Endometrial microvascular endothelial cells (primary cell): ENCODE results near the gene ZNF836. TPM values are rescaled to one million over a fixed set of nuclear protein-coding genes. Genes with fewer than 3 reads are reported as not detected.
"Not testable (repeated sequence)": the region's sequence is repeated elsewhere in the genome, so short reads cannot be mapped to it uniquely, and the experiment has no call there.

ENCODE experiments used
- in situ Hi-C: cut with HindIII; loops from 2 replicates; pipeline ENCODE4 v1.10.0; 2017; ENCODE audit warnings: low sequenced_read_pairs, low pct_unique_long_range_greater_than_20kb; ENCODE audit errors: inconsistent ontology term
- total RNA-seq: library from RNA; depleted of rRNA; stranded (reverse); fragments of >200 nt; gene quantifications from one replicate; pipeline ENCODE4 v1.2.3, GENCODE V29; 2015; ENCODE audit errors: inconsistent ontology term

The ZNF836 gene
- total RNA-seq = 2.2 TPM

DNA sequence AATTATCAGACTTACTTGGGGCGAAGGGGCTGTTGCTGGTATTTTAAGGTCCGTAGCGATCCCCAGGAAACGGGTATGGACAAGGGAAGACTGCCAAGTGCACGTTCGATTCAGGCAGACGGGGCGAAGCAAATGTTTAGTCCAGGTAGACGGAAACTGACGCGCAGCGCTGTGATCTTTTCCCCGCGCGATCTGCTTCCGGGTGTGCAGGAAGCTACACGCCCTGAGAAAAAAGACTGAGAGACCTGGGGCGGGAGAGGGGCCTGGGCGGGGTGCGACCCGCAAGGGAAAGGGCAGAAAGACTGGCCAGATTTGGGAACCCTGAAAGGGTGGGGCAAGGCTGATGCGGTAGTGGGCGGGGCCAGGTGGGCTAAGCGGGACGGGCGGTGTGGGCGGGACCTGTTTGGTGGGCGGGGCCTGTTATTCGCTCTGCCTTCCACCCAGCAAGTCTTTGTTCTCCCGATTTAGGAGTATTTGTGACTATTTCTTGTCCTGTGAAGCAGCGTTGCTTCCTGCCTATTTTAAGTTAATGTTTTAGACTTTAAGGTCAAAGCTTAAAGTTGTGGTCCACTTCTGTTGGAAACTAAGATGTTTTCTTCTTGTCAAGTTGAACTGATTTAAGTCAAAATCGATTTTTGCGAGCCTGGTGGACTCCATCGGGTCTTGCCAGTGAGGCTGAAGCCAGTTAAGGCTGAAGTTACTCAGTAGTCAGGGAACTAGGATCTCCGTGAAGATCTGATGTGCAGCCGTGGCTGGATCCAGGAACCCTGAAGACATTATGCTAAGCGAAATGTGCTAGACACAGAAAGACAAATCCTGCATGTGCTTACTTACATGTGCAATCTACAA is at the start of gene ZNF836:
ZNF836 (minus strand) TSS at position 301 of the 849 bp plus-strand sequence. CDS start 3,549 bp downstream, outside the sequence.
- in situ Hi-C loops = no loop called here

DNA sequence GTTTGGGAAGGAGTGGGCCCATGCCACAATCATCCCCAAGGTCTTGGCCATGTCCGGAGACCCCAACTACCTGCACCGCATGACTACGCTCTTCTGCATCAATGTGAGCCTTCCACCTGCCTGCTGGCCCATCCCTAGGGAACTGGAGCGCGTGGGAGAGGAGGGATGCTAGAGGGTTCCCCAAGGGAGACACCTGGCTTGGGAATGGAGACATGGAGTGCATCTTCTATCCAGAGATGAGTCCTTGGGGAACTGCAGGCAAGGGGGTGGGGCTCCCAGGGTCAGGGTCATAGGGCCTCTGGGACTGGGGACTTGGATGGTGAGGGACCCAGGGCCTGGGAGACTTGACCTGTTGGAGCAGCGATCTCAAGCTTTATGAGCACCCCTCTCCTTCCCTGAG is 49.6 kb upstream of the ZNF836 start:
- in situ Hi-C loops = no loop called here

DNA sequence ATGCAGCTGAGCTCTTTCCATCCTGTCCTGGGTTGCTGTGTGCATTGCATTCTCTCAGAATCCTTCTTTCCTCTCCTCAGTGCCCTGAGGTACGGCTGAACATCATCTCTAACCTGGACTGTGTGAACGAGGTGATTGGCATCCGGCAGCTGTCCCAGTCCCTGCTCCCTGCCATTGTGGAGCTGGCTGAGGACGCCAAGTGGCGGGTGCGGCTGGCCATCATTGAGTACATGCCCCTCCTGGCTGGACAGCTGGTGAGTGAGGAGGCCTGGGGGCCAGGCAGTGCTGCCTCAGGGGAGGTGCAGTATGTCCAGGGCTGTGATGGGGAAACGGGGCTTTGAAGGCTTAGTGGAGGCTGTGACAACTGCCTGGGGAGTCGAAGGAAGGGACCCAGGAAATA is 48.2 kb upstream of the ZNF836 start:
- in situ Hi-C loops = no loop called here

DNA sequence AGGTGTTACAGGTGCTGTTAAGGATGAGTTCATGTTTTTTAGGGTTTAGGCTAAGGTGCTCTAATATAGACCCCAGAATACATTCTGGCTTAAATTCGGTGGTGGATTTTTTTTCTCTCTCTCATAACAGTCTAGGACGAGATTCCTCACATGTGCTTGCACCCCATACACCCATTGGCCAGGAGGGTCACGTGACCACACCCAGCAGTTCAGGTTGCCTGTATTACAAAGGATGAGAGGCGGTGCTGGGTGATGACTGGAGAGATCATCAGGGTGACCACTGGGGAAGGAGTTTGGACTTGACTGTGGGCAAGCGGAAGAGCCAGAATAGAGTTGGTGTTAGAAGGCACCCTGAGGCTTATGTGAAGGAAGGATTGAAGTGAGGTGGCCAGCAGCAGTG is 46.2 kb upstream of the ZNF836 start:
- in situ Hi-C loops = no loop called here

DNA sequence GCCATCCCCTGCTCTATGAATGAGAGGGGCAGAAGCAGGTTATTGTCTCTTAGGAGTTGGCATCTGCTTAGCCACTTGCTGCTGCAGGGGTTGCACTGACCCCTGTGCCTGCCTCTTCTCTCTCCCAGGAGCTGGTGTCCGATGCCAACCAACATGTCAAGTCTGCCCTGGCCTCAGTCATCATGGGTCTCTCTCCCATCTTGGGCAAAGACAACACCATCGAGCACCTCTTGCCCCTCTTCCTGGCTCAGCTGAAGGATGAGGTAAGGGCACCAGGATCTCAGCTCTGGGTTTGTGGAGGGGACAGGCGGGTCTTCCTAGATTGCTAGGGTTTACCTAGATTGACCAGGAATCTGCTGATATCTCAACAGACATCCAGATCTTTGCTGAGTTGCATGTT is 45.0 kb upstream of the ZNF836 start:
- in situ Hi-C loops = no loop called here

DNA sequence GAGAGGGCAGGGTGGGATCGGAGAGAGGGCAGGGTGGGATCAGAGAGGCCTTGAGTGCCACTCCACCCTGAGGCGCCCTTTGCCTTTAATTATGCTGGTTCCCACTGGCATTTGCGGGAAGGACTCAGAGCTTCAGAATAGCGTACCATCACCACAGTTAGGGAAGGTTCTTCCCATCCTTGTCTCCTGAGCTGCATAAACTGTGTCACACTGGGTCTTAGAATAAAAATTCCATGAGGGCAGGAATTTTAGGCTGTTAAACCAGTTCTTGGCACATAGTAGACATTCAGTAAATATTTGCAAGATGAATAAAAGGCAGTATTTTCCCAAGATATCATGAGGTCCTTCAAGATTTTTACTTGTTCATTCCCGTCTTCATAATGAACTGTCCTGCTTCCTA is 42.8 kb upstream of the ZNF836 start:
- in situ Hi-C loops = no loop called here

DNA sequence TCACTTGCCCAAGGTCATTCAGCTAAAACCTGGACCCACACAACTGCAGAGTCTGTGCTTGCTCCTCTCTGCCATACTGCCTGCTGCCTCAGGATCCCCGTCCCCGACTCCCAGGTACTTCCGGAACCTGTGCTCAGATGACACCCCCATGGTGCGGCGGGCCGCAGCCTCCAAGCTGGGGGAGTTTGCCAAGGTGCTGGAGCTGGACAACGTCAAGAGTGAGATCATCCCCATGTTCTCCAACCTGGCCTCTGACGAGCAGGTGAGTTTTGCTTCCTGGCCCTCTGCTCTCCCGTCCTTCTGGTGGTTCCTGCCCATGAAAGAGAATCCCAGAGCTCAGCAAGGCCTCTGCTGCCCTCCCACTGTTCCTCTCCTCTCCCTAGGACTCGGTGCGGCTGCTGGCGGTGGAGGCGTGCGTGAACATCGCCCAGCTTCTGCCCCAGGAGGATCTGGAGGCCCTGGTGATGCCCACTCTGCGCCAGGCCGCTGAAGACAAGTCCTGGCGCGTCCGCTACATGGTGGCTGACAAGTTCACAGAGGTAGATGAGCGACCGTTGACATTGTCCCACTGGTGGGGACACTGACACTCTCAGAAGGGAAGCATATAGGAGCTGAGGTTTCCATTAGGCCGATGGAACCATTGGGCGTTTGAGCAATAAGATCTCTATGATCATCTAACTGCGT is 41.3 kb upstream of the ZNF836 start:
- in situ Hi-C loops = no loop called here

DNA sequence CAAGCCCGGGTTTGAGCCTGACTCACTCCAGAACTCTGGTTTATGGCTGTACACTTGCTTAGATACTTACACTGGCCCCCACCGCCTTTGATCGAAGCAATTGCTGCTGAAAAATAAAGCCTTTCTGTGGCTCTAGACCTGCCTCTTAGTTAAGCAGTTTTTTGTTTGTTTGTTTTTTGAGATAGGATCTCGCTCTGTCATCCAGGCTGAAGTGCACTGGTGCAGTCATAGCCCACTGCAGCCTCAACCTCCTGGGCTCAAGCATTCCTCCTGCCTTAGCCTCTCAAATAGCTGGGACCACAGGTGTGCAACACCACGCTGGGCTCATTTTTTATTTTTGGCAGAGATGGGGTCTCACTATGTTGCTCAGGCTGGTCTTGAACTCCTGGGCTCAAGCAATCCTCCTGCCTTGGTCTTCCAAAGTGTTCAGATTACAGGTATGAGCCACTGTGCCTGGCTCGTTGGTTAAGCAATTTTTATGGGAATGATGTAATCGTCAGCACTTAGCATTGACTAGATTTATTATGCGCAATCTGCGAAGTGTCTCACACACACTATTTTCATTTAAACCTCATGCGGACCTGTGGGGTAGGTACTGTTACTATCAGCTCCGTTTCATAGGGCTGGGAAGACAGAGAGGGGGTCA is 40.6 kb upstream of the ZNF836 start:
- in situ Hi-C loops = no loop called here

DNA sequence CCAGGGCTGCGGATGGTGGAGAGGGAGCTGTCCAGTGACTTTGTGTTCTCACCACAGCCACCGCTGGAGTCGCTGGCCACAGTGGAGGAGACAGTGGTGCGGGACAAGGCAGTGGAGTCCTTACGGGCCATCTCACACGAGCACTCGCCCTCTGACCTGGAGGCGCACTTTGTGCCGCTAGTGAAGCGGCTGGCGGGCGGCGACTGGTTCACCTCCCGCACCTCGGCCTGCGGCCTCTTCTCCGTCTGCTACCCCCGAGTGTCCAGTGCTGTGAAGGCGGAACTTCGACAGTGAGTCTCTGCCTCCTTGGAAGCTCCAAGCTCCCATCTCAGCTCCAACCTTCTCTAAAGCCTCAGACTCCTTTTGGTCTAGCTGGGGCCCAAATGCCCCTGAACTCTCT is 39.8 kb upstream of the ZNF836 start:
- in situ Hi-C loops = no loop called here

DNA sequence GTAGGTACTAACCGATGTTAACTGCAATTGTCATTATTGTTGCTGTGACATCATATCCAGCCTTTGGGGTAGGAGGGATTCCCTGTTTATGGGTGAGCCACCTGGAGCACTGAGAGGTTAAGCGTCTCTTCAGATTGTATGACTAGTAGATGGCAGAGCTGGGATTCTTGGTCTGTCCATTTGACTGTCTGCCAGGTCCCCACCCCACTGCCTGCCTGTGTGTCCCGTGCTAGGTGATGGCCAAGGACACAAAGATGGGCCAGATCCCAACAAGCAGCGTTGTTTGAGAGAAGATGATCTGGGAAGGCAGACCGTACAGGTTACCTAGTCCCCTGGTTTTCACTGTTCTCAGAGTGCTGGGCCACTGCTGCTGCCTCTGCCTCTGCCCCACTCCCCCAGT is 35.1 kb upstream of the ZNF836 start:
- in situ Hi-C loops = no loop called here

DNA sequence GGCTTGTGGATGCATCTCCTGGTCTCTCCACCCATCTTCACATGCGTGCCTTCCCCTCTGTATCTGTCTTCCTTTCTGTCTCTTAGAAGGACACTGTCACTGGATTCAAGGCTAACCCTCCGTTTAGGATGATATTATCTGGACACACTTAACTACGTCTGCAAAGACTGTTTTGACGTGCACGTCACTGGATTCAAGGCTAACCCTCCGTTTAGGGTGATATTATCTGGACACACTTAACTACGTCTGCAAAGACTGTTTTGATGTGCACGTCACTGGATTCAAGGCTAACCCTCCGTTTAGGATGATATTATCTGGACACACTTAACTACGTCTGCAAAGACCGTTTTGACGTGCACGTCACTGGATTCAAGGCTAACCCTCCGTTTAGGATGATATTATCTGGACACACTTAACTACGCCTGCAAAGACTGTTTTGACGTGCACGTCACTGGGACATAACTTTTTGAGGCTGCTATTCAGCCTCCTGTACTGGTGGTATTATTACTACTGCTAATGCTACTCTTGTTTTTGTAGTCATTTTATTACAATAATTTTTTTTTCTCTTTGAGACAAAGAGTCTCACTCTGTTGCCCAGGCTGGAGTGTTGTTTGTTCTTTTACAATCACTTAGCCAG is 29.5 kb upstream of the ZNF836 start:
- in situ Hi-C loops = not testable (repeated sequence)

DNA sequence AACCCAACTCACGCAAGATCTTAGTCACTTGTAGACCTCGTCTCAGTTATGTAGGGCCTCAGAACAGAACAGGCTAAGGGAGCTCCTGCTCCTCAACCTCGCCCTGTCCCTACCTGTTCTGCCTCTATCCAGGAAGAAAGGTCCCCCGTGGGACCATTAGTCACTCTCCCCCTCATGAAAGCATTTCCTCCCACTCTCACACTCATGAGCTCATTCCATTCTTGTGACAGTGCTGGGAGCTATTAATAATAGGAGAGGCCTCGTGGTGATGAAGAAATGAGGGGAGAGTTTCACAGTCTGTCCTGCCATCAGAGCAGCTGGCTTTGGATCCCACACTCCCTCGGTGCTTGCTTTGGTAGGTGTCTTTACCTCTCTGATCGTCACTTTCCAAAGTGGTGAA is 28.6 kb upstream of the ZNF836 start:
- in situ Hi-C loops = no loop called here

DNA sequence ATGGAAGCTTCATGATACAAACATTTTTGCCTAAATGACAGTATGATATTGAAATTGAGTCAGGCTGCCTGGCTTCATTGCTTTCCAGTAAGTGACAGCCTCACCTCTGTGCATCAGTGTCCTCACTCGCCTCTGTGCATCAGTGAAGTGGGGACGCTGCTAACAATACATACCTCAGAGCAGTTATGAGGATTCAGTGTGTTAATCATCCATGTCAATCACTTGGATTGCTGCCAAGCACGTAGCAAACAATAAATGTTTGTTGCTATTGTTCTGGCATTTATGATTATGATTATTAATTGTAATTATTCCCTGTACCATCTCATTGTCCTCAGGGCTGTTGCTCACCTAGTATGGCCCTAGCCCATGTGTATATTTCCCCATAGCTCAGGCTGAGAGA is 27.3 kb upstream of the ZNF836 start:
- in situ Hi-C loops = no loop called here

DNA sequence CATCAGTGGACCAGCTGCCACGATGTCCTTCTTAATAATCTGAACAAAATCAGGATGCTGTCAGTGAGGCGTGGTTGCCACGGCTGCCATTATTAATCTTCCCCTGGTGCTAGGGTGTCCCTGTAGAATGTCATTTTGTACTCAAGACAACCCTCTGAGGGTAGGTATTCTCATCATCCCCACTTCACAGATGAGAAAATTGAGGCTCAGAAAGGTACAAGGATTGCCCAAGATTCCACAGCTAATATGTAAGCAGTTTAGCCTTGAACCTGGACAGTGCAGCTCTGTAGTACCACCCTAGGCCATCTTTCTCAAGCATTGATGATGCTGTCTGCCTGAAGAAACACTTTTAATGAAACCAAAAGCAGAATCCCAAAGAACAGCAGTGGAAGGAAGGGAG is 26.5 kb upstream of the ZNF836 start:
- in situ Hi-C loops = no loop called here

DNA sequence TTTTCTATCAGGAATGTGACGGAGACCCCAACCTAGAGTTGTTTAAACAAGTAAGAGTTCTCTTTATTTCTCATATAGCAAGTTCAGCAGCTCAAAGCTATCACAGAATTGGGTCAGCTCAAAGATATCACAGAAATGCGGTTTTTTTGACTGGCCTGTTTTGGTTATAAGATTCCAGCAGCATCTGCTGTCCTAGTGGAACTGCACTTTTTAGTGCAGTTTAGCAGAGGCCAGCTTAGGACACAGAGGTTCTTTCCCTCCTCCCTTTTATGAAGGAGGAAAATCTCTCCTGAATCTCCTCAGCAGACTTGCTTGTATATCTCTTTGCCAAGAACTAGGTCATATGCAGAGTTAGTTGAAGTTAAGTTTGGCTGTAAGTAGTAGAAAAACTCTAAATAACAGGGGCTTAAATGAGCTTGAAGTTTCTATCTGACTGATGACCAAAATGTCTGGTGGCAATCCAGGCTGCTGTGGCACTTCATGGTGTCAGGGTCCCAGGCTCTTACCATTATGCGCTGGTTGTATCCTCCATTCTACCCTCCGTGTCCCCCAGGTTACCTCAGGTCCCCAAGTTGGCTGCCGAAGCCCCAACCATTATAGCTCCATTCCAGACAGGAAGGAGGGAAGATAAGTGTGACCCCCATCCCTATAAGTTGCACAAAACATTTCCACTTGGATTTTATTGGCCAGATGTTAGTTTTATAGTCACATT is 25.0 kb upstream of the ZNF836 start:
- in situ Hi-C loops = no loop called here

DNA sequence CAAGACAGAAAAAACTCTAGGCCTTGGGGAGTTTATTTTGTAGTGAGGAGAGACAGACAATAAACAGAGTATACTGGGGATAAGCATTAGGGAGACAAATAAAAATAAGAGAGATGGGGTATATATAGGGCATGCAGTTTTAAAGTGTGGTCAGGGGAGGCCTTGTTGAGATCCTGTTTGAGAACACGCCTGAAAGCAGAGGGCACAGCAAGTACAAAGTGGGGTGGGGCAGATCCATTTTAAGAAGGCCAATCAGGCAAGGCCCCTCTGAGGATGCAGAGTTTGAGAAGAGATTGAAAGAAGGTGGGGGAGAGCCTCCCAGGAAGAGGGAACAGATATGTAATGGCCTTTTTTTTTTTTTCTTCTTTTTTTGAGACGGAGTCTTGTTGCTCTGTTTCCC is 20.5 kb upstream of the ZNF836 start:
- in situ Hi-C loops = no loop called here

DNA sequence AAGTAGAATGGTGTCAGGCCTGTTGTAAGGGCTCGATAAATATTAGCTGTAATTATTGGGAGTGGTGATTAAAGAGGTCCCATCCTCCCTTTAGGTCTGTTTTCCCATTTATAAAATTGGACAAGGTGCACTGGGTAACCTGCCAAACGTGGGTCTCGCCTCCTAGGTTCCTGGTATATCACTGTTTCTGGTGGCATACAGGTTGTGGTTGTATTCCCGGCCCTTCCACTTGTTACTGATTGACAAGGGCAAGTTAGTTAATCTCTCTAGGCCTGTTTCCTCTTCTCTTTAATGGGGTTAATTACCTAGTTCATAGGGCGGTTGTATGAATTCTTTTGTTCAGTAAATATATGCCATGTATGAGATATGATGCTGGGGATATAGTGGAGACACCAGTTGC is 20.0 kb upstream of the ZNF836 start:
- in situ Hi-C loops = no loop called here

DNA sequence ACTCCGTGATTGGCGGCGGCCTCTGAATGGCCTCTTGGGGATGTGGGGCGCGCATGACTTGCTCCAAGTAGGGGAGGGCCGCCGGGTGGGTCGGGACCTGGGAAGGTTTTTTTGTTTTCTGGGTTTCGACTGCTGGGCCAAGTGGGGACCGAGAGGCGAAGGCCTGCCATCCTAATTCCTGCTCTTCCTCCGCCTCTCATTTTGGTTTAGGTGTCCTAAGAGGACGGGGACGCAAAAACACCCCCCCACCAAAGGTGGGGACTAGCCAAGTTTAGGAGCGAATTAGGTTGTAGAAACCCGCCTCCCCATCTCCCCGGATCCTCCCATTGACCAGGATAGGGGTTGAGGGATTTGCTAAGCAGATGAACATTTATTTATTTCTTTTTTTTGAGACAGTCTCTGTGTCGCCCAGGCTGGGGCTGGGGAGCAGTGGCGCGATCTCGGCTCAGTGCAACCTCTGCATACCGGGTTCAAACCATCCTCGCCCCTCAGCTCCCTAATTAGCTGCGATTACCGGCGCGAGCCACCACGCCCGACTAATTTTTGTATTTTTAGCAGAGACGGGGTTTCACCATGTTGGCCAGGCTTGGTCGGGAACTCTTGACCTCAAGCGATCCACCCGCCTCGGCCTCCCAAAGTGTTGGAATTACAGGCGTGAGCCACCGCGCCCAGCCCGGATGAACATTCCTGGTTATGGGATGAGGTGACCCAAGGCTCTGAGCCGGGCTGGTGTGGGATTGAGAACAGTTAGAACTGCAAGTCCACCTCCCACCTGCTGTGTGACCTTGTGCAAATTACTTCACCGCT is 19.3 kb upstream of the ZNF836 start:
- in situ Hi-C loops = no loop called here
